CD4-positive, CD25-positive, alpha-beta regulatory T cell (primary cell): ENCODE data around the gene HSPB7. TPM values are rescaled to one million over a fixed set of nuclear protein-coding genes. Genes with fewer than 3 reads are reported as not detected.
A peak's percentile ranks its signal among the peaks of the same experiment; 100 is the strongest.

Experiments used
- ATAC-seq, 2 donors: fragments of 150-1000 bp; cut with Tn5 transposase; one replicate each; pipeline ENCODE4 v1.10.0; 2021; ENCODE audit warnings: low read depth in 2 of 2, moderate number of reproducible peaks in 2 of 2, moderate library complexity in 1 of 2
- DNase-seq, 3 donors: peaks; one replicate each; pipeline versions ENCODE4 v3.0.0 to v3.0.0-alpha.2; 2012 to 2022; ENCODE audit warnings: mixed read lengths in 1 of 3
- H3K27ac ChIP-seq: one replicate; pipeline ENCODE4 v1.7.0; 2013; ENCODE audit warnings: mild to moderate bottlenecking, low read length; ENCODE audit not compliant: insufficient read depth, poor library complexity, severe bottlenecking
- H3K27me3 ChIP-seq: one replicate; pipeline ENCODE4 v1.7.0; 2013; ENCODE audit warnings: low read length; ENCODE audit not compliant: control insufficient read depth, insufficient read depth
- H3K36me3 ChIP-seq: one replicate; pipeline ENCODE4 v1.7.0; 2013; ENCODE audit warnings: mild to moderate bottlenecking, low read length, moderate library complexity; ENCODE audit not compliant: control insufficient read depth, insufficient read depth
- H3K4me1 ChIP-seq: 2 replicates; pipeline ENCODE4 v1.7.0; 2013; ENCODE audit warnings: mild to moderate bottlenecking, low read length; ENCODE audit not compliant: insufficient read depth, control insufficient read depth, poor library complexity, severe bottlenecking
- H3K4me3 ChIP-seq: one replicate; pipeline ENCODE4 v1.7.0; 2013; ENCODE audit warnings: low read depth, mild to moderate bottlenecking, low read length, moderate library complexity
- H3K9me3 ChIP-seq, 2 experiments: 1 replicate in 1 of 2; 2 replicates in 1 of 2; pipeline ENCODE4 v1.7.0; 2013; ENCODE audit warnings: low read length in 2 of 2, mild to moderate bottlenecking in 1 of 2, moderate library complexity in 1 of 2; ENCODE audit not compliant: control insufficient read depth in 2 of 2
- H3K27ac Mint-ChIP-seq, 3 donors: one replicate each; pipeline ENCODE4 v1.8.0; 2020 to 2022; ENCODE audit warnings: mild to moderate bottlenecking in 3 of 3, mixed read lengths in 3 of 3, moderate library complexity in 2 of 3
- H3K27me3 Mint-ChIP-seq: one replicate; pipeline ENCODE4 v1.8.0; 2022; ENCODE audit warnings: mild to moderate bottlenecking, mixed read lengths
- H3K36me3 Mint-ChIP-seq: one replicate; pipeline ENCODE4 v1.8.0; 2020; ENCODE audit warnings: mixed read lengths
- H3K4me1 Mint-ChIP-seq, 4 donors: one replicate each; pipeline ENCODE4 v1.8.0; 2020 to 2022; ENCODE audit warnings: mixed read lengths in 4 of 4, mild to moderate bottlenecking in 1 of 4
- H3K4me3 Mint-ChIP-seq, 4 donors: one replicate each; pipeline ENCODE4 v1.8.0; 2020 to 2022; ENCODE audit warnings: mild to moderate bottlenecking in 4 of 4, mixed read lengths in 4 of 4, moderate library complexity in 3 of 4
- H3K9me3 Mint-ChIP-seq, 7 donors: one replicate each; pipeline ENCODE4 v1.8.0; 2020 to 2022; ENCODE audit warnings: mixed read lengths in 7 of 7, mild to moderate bottlenecking in 3 of 7, moderate library complexity in 2 of 7
- polyA plus RNA-seq, 4 donors: library from polyadenylated mRNA; unstranded; fragments of 300-500 nt; fragmentation: Illumina TruSeq; gene quantifications; one replicate each; pipeline ENCODE4 v1.2.3, GENCODE V29; 2021
- total RNA-seq: library from RNA; stranded (reverse); gene quantifications from one replicate; pipeline ENCODE4 v1.2.3, GENCODE V29; 2022

Gene HSPB7
- total and polyA plus RNA-seq, 5 donors from 2014 or later, result not detected

DNA sequence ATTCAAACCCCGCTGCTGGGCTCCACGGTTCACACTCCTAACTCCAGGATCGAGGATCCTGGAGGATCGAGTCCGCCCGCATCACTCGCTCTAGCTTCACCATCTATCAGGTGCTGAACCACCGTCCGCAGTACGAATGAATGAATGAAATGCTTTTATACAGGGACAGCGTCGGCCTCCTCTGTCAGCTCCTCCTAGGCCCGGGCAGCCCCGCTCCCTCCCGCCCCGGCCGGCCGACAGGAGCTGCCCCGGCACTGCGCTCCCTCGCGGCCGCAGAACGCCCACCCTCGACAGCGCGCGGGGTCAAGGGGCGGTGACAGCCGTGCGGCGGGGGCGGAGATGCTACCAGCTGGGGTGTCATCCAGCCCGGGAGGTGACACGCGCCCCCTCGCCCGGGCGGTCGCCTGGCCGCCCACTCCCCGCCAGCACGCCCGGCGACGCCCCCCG is 42.5 kb downstream of the HSPB7 start:
- H3K36me3 ChIP-seq, result peaks cover 18% of the 10 kb centered on the region
- ATAC-seq (peak; percentile 51), DNase-seq (peak in 2 of 3 donors; percentile 58 to 69)
- H3K9me3 ChIP-seq, result no peaks in the 10 kb centered on the region
- H3K9me3 Mint-ChIP-seq, result peaks cover 0 to 2% (median 0%) of the 10 kb centered on the region in 7 donors
- H3K4me1 Mint-ChIP-seq, result peaks cover 11 to 50% (median 34%) of the 10 kb centered on the region in 4 donors
- H3K4me1 ChIP-seq, result peaks cover 23% of the 10 kb centered on the region
- no peaks in the 10 kb centered on the region for H3K27me3 ChIP-seq
- H3K4me3 Mint-ChIP-seq, result peak overlapping the region; percentile 87 to 93 (median 88)
- H3K4me3 ChIP-seq, result peak overlapping the region; percentile 81
- peaks cover 14% of the 10 kb centered on the region for H3K27me3 Mint-ChIP-seq
- H3K27ac Mint-ChIP-seq, result peak overlapping the region; percentile 69 to 90 (median 82)
- H3K27ac ChIP-seq, result peak overlapping the region; percentile 77
- H3K36me3 Mint-ChIP-seq, result peaks cover 16% of the 10 kb centered on the region

GRCh38 chr1:15974855-15975254 is 43.0 kb downstream of the HSPB7 start:
- Mint-ChIP-seq H3K4me1 (peaks cover 15 to 55% (median 36%) of the 10 kb centered on the region in 4 donors), H3K27me3 (peaks cover 14% of the 10 kb centered on the region), H3K4me3 (peak overlapping the region; percentile 87 to 93 (median 88)), H3K27ac (peak overlapping the region; percentile 53 to 90 (median 82)), H3K9me3 (peaks cover 0 to 2% (median 0%) of the 10 kb centered on the region in 7 donors), H3K36me3 (peaks cover 20% of the 10 kb centered on the region)
- ATAC-seq (no peak), DNase-seq (no peak)
- H3K4me3 ChIP-seq, result peak overlapping the region; percentile 81
- H3K4me1 ChIP-seq, result peaks cover 23% of the 10 kb centered on the region
- H3K9me3 ChIP-seq, result no peaks in the 10 kb centered on the region
- H3K27me3 ChIP-seq, result no peaks in the 10 kb centered on the region
- peaks cover 22% of the 10 kb centered on the region for H3K36me3 ChIP-seq
- peak overlapping the region; percentile 77 for H3K27ac ChIP-seq

GRCh38 chr1:15973772-15974171 is 44.1 kb downstream of the HSPB7 start:
- Mint-ChIP-seq H3K4me1 (peaks cover 15 to 56% (median 36%) of the 10 kb centered on the region in 4 donors), H3K4me3 (peak overlapping the region in 2 of 4 donors; percentile 1 to 93), H3K9me3 (peaks cover 0 to 2% (median 0%) of the 10 kb centered on the region in 7 donors), H3K27me3 (peaks cover 5% of the 10 kb centered on the region), H3K27ac (peak overlapping the region in 1 of 3 donors; percentile 5), H3K36me3 (peaks cover 24% of the 10 kb centered on the region)
- H3K36me3 ChIP-seq, result peaks cover 29% of the 10 kb centered on the region
- peaks cover 23% of the 10 kb centered on the region for H3K4me1 ChIP-seq
- DNase-seq (no peak), ATAC-seq (no peak)
- no peaks in the 10 kb centered on the region for H3K9me3 ChIP-seq
- H3K27ac ChIP-seq, result no peak overlapping the region
- H3K4me3 ChIP-seq, result no peak overlapping the region
- no peaks in the 10 kb centered on the region for H3K27me3 ChIP-seq

GRCh38 chr1:15972409-15972808 is 45.4 kb downstream of the HSPB7 start:
- Histone ChIP-seq H3K4me1 (peaks cover 23% of the 10 kb centered on the region), H3K9me3 (no peaks in the 10 kb centered on the region), H3K36me3 (peaks cover 30% of the 10 kb centered on the region), H3K27ac (no peak overlapping the region), H3K4me3 (no peak overlapping the region), H3K27me3 (no peaks in the 10 kb centered on the region)
- Mint-ChIP-seq H3K9me3 (peaks cover 0 to 2% (median 0%) of the 10 kb centered on the region in 7 donors), H3K4me3 (peak overlapping the region in 2 of 4 donors; percentile 5 to 80), H3K27ac (peak overlapping the region in 1 of 3 donors; percentile 64), H3K27me3 (peaks cover 5% of the 10 kb centered on the region), H3K4me1 (peaks cover 15 to 68% (median 43%) of the 10 kb centered on the region in 4 donors), H3K36me3 (peaks cover 29% of the 10 kb centered on the region)
- no peak for ATAC-seq
- DNase-seq, result no peak

DNA sequence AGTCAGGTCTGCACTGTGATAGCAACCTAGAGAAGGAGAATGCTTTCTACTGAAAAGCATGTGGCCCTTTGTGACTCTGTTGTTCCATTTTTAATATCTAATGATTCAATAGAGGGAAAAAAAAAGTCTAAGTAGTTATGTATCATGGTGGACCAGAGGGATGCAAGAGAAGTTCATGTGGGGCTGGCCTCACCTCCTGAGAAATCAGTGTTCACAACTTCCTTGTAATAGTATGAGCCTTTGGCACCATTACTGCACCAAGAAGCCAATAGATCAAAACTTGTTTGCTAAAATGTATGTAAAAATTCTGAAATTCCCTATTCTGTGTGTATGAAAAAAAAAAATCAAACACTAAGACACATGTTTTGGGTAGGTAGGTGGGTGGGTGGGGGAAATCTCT is 46.9 kb downstream of the HSPB7 start:
- peaks cover 28% of the 10 kb centered on the region for H3K4me1 ChIP-seq
- Mint-ChIP-seq H3K4me1 (peaks cover 21 to 73% (median 47%) of the 10 kb centered on the region in 4 donors), H3K36me3 (peaks cover 29% of the 10 kb centered on the region), H3K27ac (peak overlapping the region in 1 of 3 donors; percentile 31), H3K4me3 (no peak overlapping the region), H3K27me3 (peaks cover 3% of the 10 kb centered on the region), H3K9me3 (no peaks in the 10 kb centered on the region)
- DNase-seq (no peak), ATAC-seq (no peak)
- no peak overlapping the region for H3K4me3 ChIP-seq
- no peaks in the 10 kb centered on the region for H3K9me3 ChIP-seq
- no peak overlapping the region for H3K27ac ChIP-seq
- H3K36me3 ChIP-seq, result peaks cover 30% of the 10 kb centered on the region
- no peaks in the 10 kb centered on the region for H3K27me3 ChIP-seq

- no peaks in the 10 kb centered on the region for H3K27me3 ChIP-seq
- H3K4me3 Mint-ChIP-seq, result no peak overlapping the region
- H3K4me3 ChIP-seq, result no peak overlapping the region
- H3K27ac ChIP-seq, result no peak overlapping the region
- H3K27me3 Mint-ChIP-seq, result no peaks in the 10 kb centered on the region
- H3K9me3 Mint-ChIP-seq, result no peaks in the 10 kb centered on the region
- no peak overlapping the region for H3K27ac Mint-ChIP-seq
- no peak for DNase-seq
- H3K9me3 ChIP-seq, result no peaks in the 10 kb centered on the region
- H3K36me3 Mint-ChIP-seq, result peaks cover 29% of the 10 kb centered on the region
- peaks cover 30% of the 10 kb centered on the region for H3K36me3 ChIP-seq
- no peak for ATAC-seq
- peaks cover 27 to 76% (median 53%) of the 10 kb centered on the region in 4 donors for H3K4me1 Mint-ChIP-seq
- H3K4me1 ChIP-seq, result peaks cover 30% of the 10 kb centered on the region
Observed at GRCh38 chr1:15969321-15969880, 48.4 kb downstream of the HSPB7 start.

- Mint-ChIP-seq H3K27me3 (no peaks in the 10 kb centered on the region), H3K36me3 (peaks cover 23% of the 10 kb centered on the region), H3K4me3 (peak overlapping the region in 1 of 4 donors; percentile 68), H3K27ac (peak overlapping the region in 1 of 3 donors; percentile 80), H3K9me3 (no peaks in the 10 kb centered on the region), H3K4me1 (peaks cover 32 to 78% (median 55%) of the 10 kb centered on the region in 4 donors)
- Histone ChIP-seq H3K27me3 (no peaks in the 10 kb centered on the region), H3K9me3 (no peaks in the 10 kb centered on the region), H3K4me3 (no peak overlapping the region), H3K36me3 (peaks cover 30% of the 10 kb centered on the region), H3K4me1 (peaks cover 40% of the 10 kb centered on the region), H3K27ac (no peak overlapping the region)
- no peak for ATAC-seq
- DNase-seq, result no peak
Observed at GRCh38 chr1:15968172-15968571, 49.7 kb downstream of the HSPB7 start.

- Mint-ChIP-seq H3K27me3 (no peaks in the 10 kb centered on the region), H3K4me1 (peaks cover 32 to 68% (median 47%) of the 10 kb centered on the region in 4 donors), H3K9me3 (no peaks in the 10 kb centered on the region), H3K4me3 (no peak overlapping the region), H3K36me3 (peaks cover 14% of the 10 kb centered on the region), H3K27ac (peak overlapping the region in 2 of 3 donors; percentile 67 to 80)
- Histone ChIP-seq H3K27ac (no peak overlapping the region), H3K27me3 (no peaks in the 10 kb centered on the region), H3K4me3 (no peak overlapping the region), H3K4me1 (peaks cover 38% of the 10 kb centered on the region), H3K9me3 (no peaks in the 10 kb centered on the region), H3K36me3 (peaks cover 18% of the 10 kb centered on the region)
- ATAC-seq (no peak), DNase-seq (no peak)
Observed at GRCh38 chr1:15966956-15967344, 50.9 kb downstream of the HSPB7 start.
